Activated CD8-positive, alpha-beta memory T cell treated with anti-CD3 and anti-CD28 coated beads, Interleukin-2, amount 50 U/mL, for 24 hours (primary cell): Measurements from ENCODE around the gene KRTAP5-9.
"Not testable (repeated sequence)": the region's sequence is repeated elsewhere in the genome, so short reads cannot be mapped to it uniquely, and the experiment has no call there.

Source experiments
- DNase-seq: peaks from one replicate; pipeline ENCODE4 v3.0.0-alpha.2; 2020; ENCODE audit errors: extremely low read depth

KRTAP5-9 gene

GRCh38 chr11:71534711-71535608 lies 13.3 kb upstream of the KRTAP5-9 start:
- DNase-seq, result not testable (repeated sequence)

- no peak for DNase-seq
These were observed 12.4 kb upstream of the KRTAP5-9 start for GRCh38 chr11:71535825-71536224.

GRCh38 chr11:71537537-71537936 lies 10.7 kb upstream of the KRTAP5-9 start:
- no peak for DNase-seq

- not testable (repeated sequence) for DNase-seq
These were observed 10.1 kb upstream of the KRTAP5-9 start, which contains the start of gene KRTAP5-8 for GRCh38 chr11:71537977-71538665. Gene KRTAP5-8, plus strand, starts transcription at chr11:71538025. Its CDS starts 31 bp downstream, at chr11:71538056.

DNA sequence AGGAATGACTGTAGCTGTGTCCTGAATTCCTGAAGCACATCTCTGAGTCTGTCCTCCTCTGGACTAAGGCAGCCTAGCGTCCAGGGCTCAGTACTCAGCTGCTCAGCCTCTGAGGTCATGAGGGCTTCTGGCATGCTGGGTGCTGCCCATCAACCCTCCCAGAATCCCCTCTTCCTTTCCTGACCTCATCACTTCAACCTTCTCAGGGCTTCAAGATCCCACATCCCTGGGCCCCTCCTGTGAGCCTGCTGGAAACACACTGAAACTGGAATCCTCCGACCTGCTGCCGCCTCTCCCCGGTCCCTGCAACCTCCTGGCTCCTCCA lies 9.6 kb upstream of the KRTAP5-9 start:
- DNase-seq, result no peak

- no peak for DNase-seq
These were observed 9.2 kb upstream of the KRTAP5-9 start for GRCh38 chr11:71539017-71539416.

- DNase-seq, result not testable (repeated sequence)
These were observed 8.2 kb upstream of the KRTAP5-9 start for GRCh38 chr11:71539971-71540370.

DNA sequence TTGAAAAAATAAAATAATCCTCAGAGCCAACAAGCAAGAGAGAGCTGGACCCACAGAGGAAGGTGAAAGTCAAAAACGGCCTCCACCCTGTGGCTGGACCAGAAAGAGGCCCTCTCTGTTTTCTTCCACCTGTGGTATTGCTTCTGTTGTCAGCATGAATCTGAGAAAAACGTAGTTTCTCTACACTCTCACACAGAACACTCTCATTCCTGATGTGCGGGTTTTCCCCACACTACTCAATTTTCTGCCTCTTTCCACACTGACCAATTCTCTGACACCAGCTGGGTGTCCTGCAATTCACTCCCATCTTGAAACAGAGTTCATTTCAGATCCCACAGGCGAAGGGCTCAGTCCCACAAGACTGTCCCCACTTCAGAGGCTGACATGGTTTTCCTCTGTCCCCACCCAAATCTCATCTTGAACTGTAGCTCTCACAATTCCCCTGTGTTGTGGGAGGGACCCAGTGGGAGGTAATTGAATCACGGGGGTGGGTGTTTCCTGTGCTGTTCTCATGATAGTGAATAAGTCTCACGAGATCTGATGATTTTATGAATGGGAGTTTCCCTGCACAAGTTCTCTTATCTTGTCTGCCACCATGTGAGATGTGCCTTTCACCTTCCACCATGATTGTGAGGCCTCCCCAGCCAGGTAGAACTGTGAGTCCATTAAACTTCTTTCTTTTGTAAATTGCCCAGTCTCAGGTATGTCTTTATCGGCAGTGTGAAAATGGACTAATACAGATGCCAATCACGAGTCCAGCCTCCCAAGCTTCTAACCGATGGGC lies 7.5 kb upstream of the KRTAP5-9 start:
- not testable (repeated sequence) for DNase-seq

GRCh38 chr11:71542382-71542781 lies 5.8 kb upstream of the KRTAP5-9 start:
- no peak for DNase-seq

- no peak for DNase-seq
These were observed 5.1 kb upstream of the KRTAP5-9 start for GRCh38 chr11:71542879-71543777.

GRCh38 chr11:71543866-71544265 lies 4.4 kb upstream of the KRTAP5-9 start:
- DNase-seq, result no peak

DNA sequence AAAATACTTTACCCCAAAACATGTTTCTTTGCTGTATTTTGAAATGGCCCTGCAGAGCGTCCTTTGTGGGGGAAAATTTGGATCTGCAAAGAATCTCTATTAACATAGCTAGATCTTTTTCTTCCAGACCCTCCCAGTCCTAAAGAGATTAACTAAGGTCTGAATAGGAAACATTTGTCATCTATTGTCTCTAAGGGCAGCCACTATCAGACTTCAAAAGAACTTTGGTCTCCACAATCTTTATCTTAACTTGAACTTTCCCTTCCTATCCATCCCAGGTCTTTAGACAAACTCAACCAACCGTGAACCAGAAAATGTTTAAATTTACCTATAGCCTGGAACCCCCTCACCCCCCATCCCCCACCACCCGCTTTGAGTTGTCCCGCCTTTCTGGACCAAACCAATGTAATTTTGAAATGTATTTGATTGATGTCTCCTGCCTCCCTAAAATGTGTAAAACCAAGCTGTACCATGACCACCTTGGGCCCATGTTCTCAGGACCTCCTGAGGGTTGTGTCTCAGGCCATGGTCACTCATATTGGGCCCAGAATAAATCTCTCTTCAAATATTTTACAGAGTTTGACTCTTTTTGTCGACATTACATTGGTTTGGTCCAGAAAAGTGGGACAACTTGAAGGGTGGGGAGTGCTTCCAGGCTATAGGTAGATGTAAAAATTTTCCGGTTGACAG lies 3.5 kb upstream of the KRTAP5-9 start:
- DNase-seq, result no peak

- no peak for DNase-seq
These were observed 2.7 kb upstream of the KRTAP5-9 start for GRCh38 chr11:71545405-71545966.

DNA sequence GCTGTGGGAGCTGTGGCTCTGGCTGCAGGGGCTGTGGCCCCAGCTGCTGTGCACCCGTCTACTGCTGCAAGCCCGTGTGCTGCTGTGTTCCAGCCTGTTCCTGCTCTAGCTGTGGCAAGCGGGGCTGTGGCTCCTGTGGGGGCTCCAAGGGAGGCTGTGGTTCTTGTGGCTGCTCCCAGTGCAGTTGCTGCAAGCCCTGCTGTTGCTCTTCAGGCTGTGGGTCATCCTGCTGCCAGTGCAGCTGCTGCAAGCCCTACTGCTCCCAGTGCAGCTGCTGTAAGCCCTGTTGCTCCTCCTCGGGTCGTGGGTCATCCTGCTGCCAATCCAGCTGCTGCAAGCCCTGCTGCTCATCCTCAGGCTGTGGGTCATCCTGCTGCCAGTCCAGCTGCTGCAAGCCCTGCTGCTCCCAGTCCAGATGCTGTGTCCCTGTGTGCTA lies 514 bp downstream of the KRTAP5-9 start:
- no peak for DNase-seq

- no peak for DNase-seq
These were observed 3.5 kb downstream of the KRTAP5-9 start for GRCh38 chr11:71551711-71552110.

- DNase-seq, result no peak
These were observed 6.8 kb downstream of the KRTAP5-9 start for GRCh38 chr11:71554996-71555395.

GRCh38 chr11:71555508-71555907 lies 7.3 kb downstream of the KRTAP5-9 start:
- DNase-seq, result no peak

DNA sequence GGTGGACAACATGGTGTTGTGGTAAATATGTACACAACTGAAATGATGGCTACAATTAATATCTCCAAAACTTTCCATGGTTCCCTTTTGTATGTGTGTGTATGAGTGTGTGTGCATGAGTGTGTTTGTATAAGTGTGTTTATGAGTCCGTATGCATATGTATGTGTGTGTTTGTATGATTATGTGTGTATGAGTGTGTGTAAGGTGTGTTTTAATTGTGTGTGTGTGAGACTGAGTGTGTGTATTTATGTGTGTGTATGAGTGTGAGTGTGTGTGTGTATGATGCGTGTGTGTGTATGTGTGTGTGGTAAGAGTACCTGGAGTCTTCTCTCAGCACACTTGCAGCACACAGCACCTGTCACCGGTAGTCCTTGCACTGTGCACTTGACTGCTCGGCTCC lies 7.8 kb downstream of the KRTAP5-9 start:
- no peak for DNase-seq

DNA sequence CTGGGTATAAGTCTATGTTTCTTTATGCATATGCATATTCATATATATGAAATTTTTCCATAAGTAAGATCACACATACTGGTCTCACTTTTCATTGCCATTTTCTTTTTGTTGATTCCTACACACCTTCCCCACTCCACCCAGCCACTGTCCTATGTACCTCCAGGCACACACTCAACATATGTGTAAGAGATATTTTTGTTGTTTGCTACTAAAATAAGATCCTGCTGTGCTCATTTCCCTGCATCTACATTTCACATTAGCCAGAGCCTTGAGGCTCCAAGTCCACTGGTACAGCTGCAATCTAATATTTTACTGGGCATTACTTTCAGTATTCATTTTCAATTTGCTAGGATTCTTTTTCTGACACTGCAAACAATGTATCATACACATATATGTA lies 9.0 kb downstream of the KRTAP5-9 start:
- no peak for DNase-seq

DNA sequence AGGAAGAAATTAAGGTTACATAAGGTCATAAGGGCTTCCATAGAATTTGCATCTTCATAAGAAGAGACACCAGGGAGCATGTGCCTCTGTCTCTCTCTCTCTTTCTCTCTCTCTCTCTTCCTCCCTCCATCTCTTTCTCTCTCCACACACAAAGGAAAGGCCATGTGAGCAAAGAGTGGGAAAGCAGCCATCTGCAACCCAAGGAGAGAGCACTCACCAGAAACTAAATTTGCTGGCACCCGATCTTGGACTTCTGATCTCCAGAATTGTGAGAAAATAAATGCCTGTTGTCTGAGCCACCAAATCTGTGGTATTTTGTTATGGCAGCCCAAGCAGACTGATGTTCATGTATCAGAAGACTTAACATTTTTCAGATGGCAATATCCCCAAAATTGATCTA lies 10.8 kb downstream of the KRTAP5-9 start:
- DNase-seq, result no peak
